Hepatocyte (in vitro differentiated cells): Measurements from ENCODE around the gene MX2. TPM values are rescaled to one million over a fixed set of nuclear protein-coding genes. Genes with fewer than 3 reads are reported as not detected.

Source experiments
- DNase-seq: peaks from one replicate; pipeline ENCODE4 v3.0.0-alpha.2; 2016; ENCODE audit warnings: low spot score
- H2AFZ ChIP-seq: fragments of 200-600 bp; sonication (generic); 2 replicates; pipeline ENCODE4 v1.6.0; 2016; ENCODE audit warnings: antibody characterized with exemption, mild to moderate bottlenecking
- H3K27ac ChIP-seq: fragments of 200-600 bp; sonication (generic); 2 replicates; pipeline ENCODE4 v1.5.1; 2016; ENCODE audit warnings: mild to moderate bottlenecking
- H3K27me3 ChIP-seq: fragments of 200-600 bp; sonication (generic); 2 replicates; pipeline ENCODE4 v1.6.1; 2016
- H3K36me3 ChIP-seq: fragments of 200-600 bp; sonication (generic); replicated peaks from 2 replicates; pipeline ENCODE4 v1.5.1; 2016; ENCODE audit warnings: low read depth; ENCODE audit not compliant: insufficient read depth
- H3K4me1 ChIP-seq: fragments of 200-600 bp; sonication (generic); 2 replicates; pipeline ENCODE4 v1.5.1; 2016; ENCODE audit warnings: mild to moderate bottlenecking, moderate library complexity; ENCODE audit not compliant: insufficient read depth
- H3K4me2 ChIP-seq: fragments of 200-600 bp; sonication (generic); 2 replicates; pipeline ENCODE4 v1.6.0; 2016
- H3K4me3 ChIP-seq: fragments of 200-600 bp; sonication (generic); 2 replicates; pipeline ENCODE4 v1.5.1; 2016; ENCODE audit warnings: mild to moderate bottlenecking
- H3K79me2 ChIP-seq: fragments of 200-600 bp; sonication (generic); 2 replicates; pipeline ENCODE4 v1.6.0; 2017; ENCODE audit warnings: mild to moderate bottlenecking
- H3K9me2 ChIP-seq: fragments of 200-600 bp; sonication (generic); replicated peaks from 2 replicates; pipeline ENCODE4 v1.6.0; 2017; ENCODE audit warnings: mild to moderate bottlenecking; ENCODE audit not compliant: insufficient read depth
- H3K9me3 ChIP-seq: fragments of 200-600 bp; sonication (generic); 2 replicates; pipeline ENCODE4 v1.5.1; 2016; ENCODE audit warnings: low read depth, mild to moderate bottlenecking
- H4K20me1 ChIP-seq: fragments of 200-600 bp; sonication (generic); 2 replicates; pipeline ENCODE4 v1.6.0; 2016; ENCODE audit warnings: mild to moderate bottlenecking; ENCODE audit not compliant: insufficient read depth, poor library complexity, severe bottlenecking
- CTCF ChIP-seq: fragments of 200-600 bp; sonication (generic); IDR thresholded peaks from 2 replicates; pipeline ENCODE4 v1.5.1; 2016; ENCODE audit warnings: antibody characterized with exemption, mild to moderate bottlenecking; ENCODE audit not compliant: poor library complexity
- EZH2 ChIP-seq: fragments of 200-600 bp; sonication (generic); IDR thresholded peaks from 2 replicates; pipeline ENCODE4 v1.6.1; 2016; ENCODE audit warnings: antibody characterized with exemption, mild to moderate bottlenecking, borderline replicate concordance
- EZH2phosphoT487 ChIP-seq: fragments of 200-600 bp; sonication (generic); IDR thresholded peaks from one replicate; pipeline ENCODE4 v1.6.1; 2018; ENCODE audit warnings: antibody characterized with exemption, mild to moderate bottlenecking, low read depth, moderate library complexity; ENCODE audit not compliant: unreplicated experiment, severe bottlenecking
- WGBS: methylation state at CpG from one replicate; pipeline ENCODE4 v1.1.6; 2016; ENCODE audit warnings: low lambda C conversion rate; ENCODE audit errors: missing lambda C conversion rate; 5-methylcytosine and 5-hydroxymethylcytosine counted together
- polyA plus RNA-seq: library from polyadenylated mRNA; unstranded; fragments of >200 nt; fragmentation: Nextera tagmentation; extraction: Ambion mirVana; gene quantifications from 2 replicates; pipeline ENCODE4 v1.2.1, GENCODE V29; 2016
- total RNA-seq: library from RNA; depleted of rRNA; stranded (reverse); fragments of >200 nt; gene quantifications from 2 replicates; pipeline ENCODE4 v1.2.3, GENCODE V29; 2014

MX2 gene
- total and polyA plus RNA-seq, 2 experiments from 2014 or later: 1.1 to 2.6 TPM

GRCh38 chr21:41407541-41408460, 46.0 kb downstream of the MX2 start:
- H3K9me3 ChIP-seq: no peaks in the 10 kb centered on the region
- no peaks in the 10 kb centered on the region for H3K9me2 ChIP-seq
- H3K79me2 ChIP-seq: no peaks in the 10 kb centered on the region
- no peaks in the 10 kb centered on the region for H4K20me1 ChIP-seq
- no peak overlapping the region for H2AFZ ChIP-seq
- DNase-seq: no peak
- no peak overlapping the region for H3K4me3 ChIP-seq
- no peak for TF ChIP-seq EZH2
- TF ChIP-seq CTCF: no peak
- TF ChIP-seq EZH2phosphoT487: no peak
- no peaks in the 10 kb centered on the region for H3K4me1 ChIP-seq
- no peaks in the 10 kb centered on the region for H3K27me3 ChIP-seq
- no peak overlapping the region for H3K4me2 ChIP-seq
- no peak overlapping the region for H3K27ac ChIP-seq
- 93% methylated on average over 24 of the region's 24 CpGs for WGBS
- no peaks in the 10 kb centered on the region for H3K36me3 ChIP-seq

- no peak overlapping the region for H3K27ac ChIP-seq
- DNase-seq: no peak
- no peaks in the 10 kb centered on the region for H3K36me3 ChIP-seq
- H3K4me1 ChIP-seq: no peaks in the 10 kb centered on the region
- WGBS: 75% methylated on average over 1 of the region's 1 CpG
- H2AFZ ChIP-seq: no peak overlapping the region
- no peak for TF ChIP-seq EZH2phosphoT487
- no peak for TF ChIP-seq EZH2
- TF ChIP-seq CTCF: no peak
- H3K9me2 ChIP-seq: no peaks in the 10 kb centered on the region
- no peaks in the 10 kb centered on the region for H3K27me3 ChIP-seq
- no peak overlapping the region for H3K4me2 ChIP-seq
- H3K79me2 ChIP-seq: no peaks in the 10 kb centered on the region
- H4K20me1 ChIP-seq: no peaks in the 10 kb centered on the region
- no peak overlapping the region for H3K4me3 ChIP-seq
- H3K9me3 ChIP-seq: no peaks in the 10 kb centered on the region
These were observed 48.5 kb downstream of the MX2 start for GRCh38 chr21:41410361-41410760.

GRCh38 chr21:41410767-41411448, 49.1 kb downstream of the MX2 start:
- Histone ChIP-seq H3K36me3 (no peaks in the 10 kb centered on the region), H3K4me3 (no peak overlapping the region), H3K4me1 (no peaks in the 10 kb centered on the region), H2AFZ (no peak overlapping the region), H3K27ac (no peak overlapping the region), H3K4me2 (no peak overlapping the region), H4K20me1 (no peaks in the 10 kb centered on the region), H3K79me2 (no peaks in the 10 kb centered on the region), H3K27me3 (no peaks in the 10 kb centered on the region), H3K9me3 (no peaks in the 10 kb centered on the region), H3K9me2 (no peaks in the 10 kb centered on the region)
- 87% methylated on average over 5 of the region's 5 CpGs for WGBS
- TF ChIP-seq EZH2phosphoT487: no peak
- TF ChIP-seq CTCF: no peak
- TF ChIP-seq EZH2: no peak
- no peak for DNase-seq
